Measurements from ENCODE around the gene GGNBP2.

DNA sequence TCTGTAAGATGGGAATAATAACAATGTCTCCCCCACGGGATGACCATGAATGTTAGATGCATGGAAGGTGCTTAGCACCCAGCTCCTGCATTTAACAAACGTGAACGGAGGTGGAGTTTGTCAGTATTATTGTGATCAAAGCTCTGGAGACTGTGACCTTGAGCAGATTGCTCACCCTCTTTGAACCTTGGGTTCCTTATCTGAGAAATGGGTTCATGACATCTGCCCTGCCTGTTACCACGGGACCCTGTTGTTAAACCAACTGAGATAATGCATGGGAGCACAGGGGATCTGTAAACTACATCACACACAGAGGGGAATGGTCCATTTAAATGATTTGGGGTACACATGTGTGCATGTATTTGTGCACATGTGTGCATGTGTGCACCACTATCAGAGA lies 86.3 kb downstream of the GGNBP2 start:
- TF ChIP-seq, protein P1, sequence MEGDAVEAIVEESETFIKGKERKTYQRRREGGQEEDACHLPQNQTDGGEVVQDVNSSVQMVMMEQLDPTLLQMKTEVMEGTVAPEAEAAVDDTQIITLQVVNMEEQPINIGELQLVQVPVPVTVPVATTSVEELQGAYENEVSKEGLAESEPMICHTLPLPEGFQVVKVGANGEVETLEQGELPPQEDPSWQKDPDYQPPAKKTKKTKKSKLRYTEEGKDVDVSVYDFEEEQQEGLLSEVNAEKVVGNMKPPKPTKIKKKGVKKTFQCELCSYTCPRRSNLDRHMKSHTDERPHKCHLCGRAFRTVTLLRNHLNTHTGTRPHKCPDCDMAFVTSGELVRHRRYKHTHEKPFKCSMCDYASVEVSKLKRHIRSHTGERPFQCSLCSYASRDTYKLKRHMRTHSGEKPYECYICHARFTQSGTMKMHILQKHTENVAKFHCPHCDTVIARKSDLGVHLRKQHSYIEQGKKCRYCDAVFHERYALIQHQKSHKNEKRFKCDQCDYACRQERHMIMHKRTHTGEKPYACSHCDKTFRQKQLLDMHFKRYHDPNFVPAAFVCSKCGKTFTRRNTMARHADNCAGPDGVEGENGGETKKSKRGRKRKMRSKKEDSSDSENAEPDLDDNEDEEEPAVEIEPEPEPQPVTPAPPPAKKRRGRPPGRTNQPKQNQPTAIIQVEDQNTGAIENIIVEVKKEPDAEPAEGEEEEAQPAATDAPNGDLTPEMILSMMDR (IDR thresholded peaks at IDR 0.05), result no peak
- TF ChIP-seq POLR2A (IDR thresholded peaks at IDR 0.05), result no peak

All from uterus (tissue), 2 donors.